SK-N-SH (cell line): ENCODE data around the gene RPS5. TPM values are rescaled to one million over a fixed set of nuclear protein-coding genes. Genes with fewer than 3 reads are reported as not detected.

Source experiments
- CTCF ChIA-PET: fragments of 300-600, 350-600 bp; formaldehyde crosslinking; extraction: SDS; loops from one replicate; lab custom pipeline; 2021; lab: Yijun Ruan, JAX
- POLR2A ChIA-PET: fragments of 350-600 bp; sonication (Branson Sonifier 250); formaldehyde crosslinking; extraction: SDS; loops from one replicate; lab custom pipeline; 2020; ENCODE audit warnings: antibody characterized with exemption, inconsistent platforms; lab: Yijun Ruan, JAX
- DNase-seq: peaks from one replicate; pipeline ENCODE4 v3.0.0; 2012
- H2AFZ ChIP-seq: fragments of 200-600 bp; sonication (generic); 2 replicates; pipeline ENCODE4 v1.8.1; 2016; ENCODE audit warnings: antibody characterized with exemption, mild to moderate bottlenecking, low read depth
- H3F3A ChIP-seq: fragments of 200-600 bp; sonication (generic); replicated peaks from 2 replicates; pipeline ENCODE3; 2016; ENCODE audit warnings: antibody characterized with exemption, mild to moderate bottlenecking; ENCODE audit not compliant: insufficient read depth
- H3K27ac ChIP-seq, 2 experiments: fragments of 200-500 bp in 1 of 2; fragments of 200-600 bp in 1 of 2; sonication (Bioruptor generic) in 1 of 2; sonication (generic), shearing (Covaris generic) in 1 of 2; 2 replicates each; pipeline versions ENCODE4 v1.5.1 to v1.6.1; 2014 to 2016; ENCODE audit warnings: low read depth in 2 of 2, inconsistent platforms in 1 of 2, low read length in 1 of 2, mild to moderate bottlenecking in 1 of 2, mixed read lengths in 1 of 2
- H3K27me3 ChIP-seq: fragments of 200-600 bp; sonication (generic), shearing (Covaris generic); 2 replicates; pipeline ENCODE4 v1.6.1; 2016; ENCODE audit warnings: mixed run types; ENCODE audit not compliant: insufficient read depth
- H3K36me3 ChIP-seq, 2 experiments: fragments of 200-500 bp in 1 of 2; fragments of 200-600 bp in 1 of 2; sonication (Bioruptor generic) in 1 of 2; sonication (generic) in 1 of 2; replicated peaks in 1 of 2; 2 replicates each; pipeline versions ENCODE3 to v1.5.1; 2014 to 2016; ENCODE audit warnings: low read length in 1 of 2, mild to moderate bottlenecking in 1 of 2; ENCODE audit not compliant: insufficient read depth in 2 of 2, control insufficient read depth in 1 of 2
- H3K4me1 ChIP-seq, 2 experiments: fragments of 200-500 bp in 1 of 2; fragments of 200-600 bp in 1 of 2; sonication (Bioruptor generic) in 1 of 2; sonication (generic), shearing (Covaris generic) in 1 of 2; 2 replicates each; pipeline versions ENCODE4 v1.5.1 to v1.6.1; 2014 to 2016; ENCODE audit warnings: low read depth in 1 of 2, low read length in 1 of 2, mixed run types in 1 of 2; ENCODE audit not compliant: insufficient read depth in 2 of 2, control insufficient read depth in 1 of 2
- H3K4me2 ChIP-seq: fragments of 200-600 bp; sonication (generic), shearing (Covaris generic); 2 replicates; pipeline ENCODE4 v1.6.1; 2017; ENCODE audit warnings: mixed run types
- H3K4me3 ChIP-seq, 2 experiments: fragments of 200-500 bp in 1 of 2; fragments of 200-600 bp in 1 of 2; sonication (Bioruptor generic) in 1 of 2; sonication (generic), shearing (Covaris generic) in 1 of 2; 2 replicates each; pipeline versions ENCODE4 v1.5.1 to v1.8.1; 2014 to 2016; ENCODE audit warnings: low read depth in 2 of 2, inconsistent platforms in 1 of 2, low read length in 1 of 2, mild to moderate bottlenecking in 1 of 2, mixed read lengths in 1 of 2, moderate library complexity in 1 of 2
- H3K79me2 ChIP-seq: fragments of 200-600 bp; sonication (generic); 2 replicates; pipeline ENCODE4 v1.8.1; 2017; ENCODE audit warnings: mild to moderate bottlenecking; ENCODE audit not compliant: insufficient read depth
- H3K9ac ChIP-seq: fragments of 200-600 bp; sonication (generic); 2 replicates; pipeline ENCODE4 v1.6.1; 2017; ENCODE audit warnings: mixed run types
- H3K9me2 ChIP-seq: fragments of 200-600 bp; sonication (generic); 2 replicates; pipeline ENCODE4 v1.6.1; 2017; ENCODE audit warnings: mixed run types
- H3K9me3 ChIP-seq: fragments of 200-600 bp; sonication (generic); 2 replicates; pipeline ENCODE4 v1.6.1; 2017; ENCODE audit warnings: mixed run types, mild to moderate bottlenecking, moderate library complexity
- H4K20me1 ChIP-seq: fragments of 200-600 bp; sonication (generic); 2 replicates; pipeline ENCODE4 v1.6.1; 2017; ENCODE audit warnings: mild to moderate bottlenecking, mixed run types; ENCODE audit not compliant: insufficient read depth
- ELF1 ChIP-seq: IDR thresholded peaks from 2 replicates; pipeline ENCODE4 v1.4.0; 2012
- EP300 ChIP-seq, 2 experiments: IDR thresholded peaks; 2 replicates each; pipeline versions ENCODE4 v1.4.0 to v1.6.1; 2012; ENCODE audit warnings: borderline replicate concordance in 1 of 2, low read depth in 1 of 2, low read length in 1 of 2
- EZH2phosphoT487 ChIP-seq: fragments of 200-600 bp; sonication (generic); IDR thresholded peaks from 2 replicates; pipeline ENCODE4 v1.6.1; 2017; ENCODE audit warnings: low read depth, mixed run types, mild to moderate bottlenecking, antibody characterized with exemption, moderate library complexity, borderline replicate concordance
- FOXJ3 ChIP-seq: sonication (generic); formaldehyde crosslinking; IDR thresholded peaks from 2 replicates; pipeline ENCODE4 v1.5.1; 2020; ENCODE audit warnings: mild to moderate bottlenecking, missing genetic modification reagents
- FOXM1 ChIP-seq: IDR thresholded peaks from 2 replicates; pipeline ENCODE4 v1.4.0; 2012; ENCODE audit warnings: low read depth, mild to moderate bottlenecking
- JUND ChIP-seq: IDR thresholded peaks from 2 replicates; pipeline ENCODE4 v1.4.0; 2012
- MEF2A ChIP-seq: IDR thresholded peaks from 2 replicates; pipeline ENCODE4 v1.4.0; 2012; ENCODE audit warnings: low read depth, borderline replicate concordance
- NFIC ChIP-seq: IDR thresholded peaks from 2 replicates; pipeline ENCODE4 v1.4.0; 2012; ENCODE audit warnings: borderline replicate concordance
- PBX3 ChIP-seq: IDR thresholded peaks from 2 replicates; pipeline ENCODE4; 2012
- REST ChIP-seq: IDR thresholded peaks from 2 replicates; pipeline ENCODE4 v1.6.1; 2012; ENCODE audit warnings: mild to moderate bottlenecking, low read depth, low read length, moderate library complexity
- SIN3A ChIP-seq: IDR thresholded peaks from 2 replicates; pipeline ENCODE4 v1.6.1; 2012; ENCODE audit warnings: low read depth, mild to moderate bottlenecking, low read length, moderate library complexity, borderline replicate concordance
- SMC3 ChIP-seq: IDR thresholded peaks from 2 replicates; pipeline ENCODE4 v1.6.1; 2012; ENCODE audit warnings: low read depth, low read length, improper control_type of control experiment
- TAF1 ChIP-seq: IDR thresholded peaks from 2 replicates; pipeline ENCODE4 v1.6.1; 2012; ENCODE audit warnings: low read depth, mild to moderate bottlenecking, low read length, moderate library complexity, borderline replicate concordance
- WGBS: methylation state at CpG from one replicate; pipeline ENCODE4 v1.1.6; 2017; ENCODE audit warnings: low lambda C conversion rate; 5-methylcytosine and 5-hydroxymethylcytosine counted together
- polyA plus RNA-seq, 3 experiments: library from polyadenylated mRNA; depleted of rRNA; stranded (reverse); fragments of >200 nt; gene quantifications; 2 replicates each; pipeline ENCODE4 v1.2.3, GENCODE V29; 2012
- TF ChIP-seq, protein P1 (sequence below): fragments of 150-350 bp; IDR thresholded peaks from 2 replicates; pipeline ENCODE4 v1.6.1; 2017; ENCODE audit warnings: antibody characterized with exemption, low read length, low read depth, borderline replicate concordance
- TF ChIP-seq, protein P2 (sequence below): IDR thresholded peaks from 2 replicates; pipeline ENCODE4 v1.4.0; 2012; ENCODE audit warnings: low read depth, borderline replicate concordance

Gene RPS5
- polyA plus RNA-seq, 1 of the 3 experiments (the other 2 are of a cell fraction): 4,334 TPM

DNA sequence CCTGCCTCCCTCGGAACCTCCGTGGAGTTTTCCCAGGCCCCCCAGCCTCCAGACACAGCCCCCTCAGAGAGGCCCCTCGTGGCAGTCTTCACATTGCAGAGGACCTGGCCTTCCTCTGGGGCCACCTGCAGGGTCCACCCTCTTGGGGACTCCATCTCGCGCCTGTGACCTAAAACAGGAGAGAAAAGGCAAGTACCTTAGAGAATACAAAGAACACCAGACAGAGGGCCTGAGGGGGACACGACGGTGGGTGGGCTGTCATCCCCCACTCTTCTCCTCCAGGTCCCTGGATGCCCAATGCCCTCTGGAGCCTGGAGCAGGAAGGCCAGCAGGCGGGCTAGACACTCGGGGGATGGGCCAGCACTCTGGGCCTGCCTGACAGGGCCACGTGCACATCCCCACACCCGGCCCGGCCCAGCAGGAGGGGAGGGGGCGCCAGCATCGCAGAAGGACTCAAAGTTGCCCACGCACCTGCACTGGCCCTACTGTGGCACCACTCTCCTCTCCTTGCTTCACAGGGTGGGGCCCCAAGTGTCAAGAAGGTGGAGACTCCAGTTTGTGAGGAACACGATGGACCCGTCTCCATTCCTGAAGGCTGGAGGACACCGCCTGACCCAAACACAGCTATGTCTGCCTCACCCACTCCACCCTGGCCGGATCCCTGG lies 29.5 kb upstream of the RPS5 start:
- H3K9me2 ChIP-seq: no peaks in the 10 kb centered on the region
- H3K4me2 ChIP-seq: no peak overlapping the region
- no peak overlapping the region for H3K4me3 ChIP-seq
- POLR2A ChIA-PET: interaction anchor here (1.5 kb wide), 1 partner anchor 10 kb away, joined by 4 read pairs; no protein-coding TSS in a partner anchor
- H3K9me3 ChIP-seq: no peaks in the 10 kb centered on the region
- H2AFZ ChIP-seq: no peak overlapping the region
- no peaks in the 10 kb centered on the region for H3K27me3 ChIP-seq
- H4K20me1 ChIP-seq: no peaks in the 10 kb centered on the region
- TF ChIP-seq ELF1 (no peak), EP300 (IDR thresholded peaks at IDR 0.05; ENCODE audit: borderline replicate concordance in 1 of 2, low read depth in 1 of 2, low read length in 1 of 2) (no peak), SMC3 (no peak), PBX3 (no peak), TAF1 (no peak), SIN3A (no peak), FOXJ3 (CRISPR knock-in tag) (no peak), JUND (no peak), MEF2A (no peak), FOXM1 (no peak), REST (no peak), NFIC (no peak), EZH2phosphoT487 (no peak)
- TF ChIP-seq, protein P1, sequence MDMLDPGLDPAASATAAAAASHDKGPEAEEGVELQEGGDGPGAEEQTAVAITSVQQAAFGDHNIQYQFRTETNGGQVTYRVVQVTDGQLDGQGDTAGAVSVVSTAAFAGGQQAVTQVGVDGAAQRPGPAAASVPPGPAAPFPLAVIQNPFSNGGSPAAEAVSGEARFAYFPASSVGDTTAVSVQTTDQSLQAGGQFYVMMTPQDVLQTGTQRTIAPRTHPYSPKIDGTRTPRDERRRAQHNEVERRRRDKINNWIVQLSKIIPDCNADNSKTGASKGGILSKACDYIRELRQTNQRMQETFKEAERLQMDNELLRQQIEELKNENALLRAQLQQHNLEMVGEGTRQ: no peak
- TF ChIP-seq, protein P2, sequence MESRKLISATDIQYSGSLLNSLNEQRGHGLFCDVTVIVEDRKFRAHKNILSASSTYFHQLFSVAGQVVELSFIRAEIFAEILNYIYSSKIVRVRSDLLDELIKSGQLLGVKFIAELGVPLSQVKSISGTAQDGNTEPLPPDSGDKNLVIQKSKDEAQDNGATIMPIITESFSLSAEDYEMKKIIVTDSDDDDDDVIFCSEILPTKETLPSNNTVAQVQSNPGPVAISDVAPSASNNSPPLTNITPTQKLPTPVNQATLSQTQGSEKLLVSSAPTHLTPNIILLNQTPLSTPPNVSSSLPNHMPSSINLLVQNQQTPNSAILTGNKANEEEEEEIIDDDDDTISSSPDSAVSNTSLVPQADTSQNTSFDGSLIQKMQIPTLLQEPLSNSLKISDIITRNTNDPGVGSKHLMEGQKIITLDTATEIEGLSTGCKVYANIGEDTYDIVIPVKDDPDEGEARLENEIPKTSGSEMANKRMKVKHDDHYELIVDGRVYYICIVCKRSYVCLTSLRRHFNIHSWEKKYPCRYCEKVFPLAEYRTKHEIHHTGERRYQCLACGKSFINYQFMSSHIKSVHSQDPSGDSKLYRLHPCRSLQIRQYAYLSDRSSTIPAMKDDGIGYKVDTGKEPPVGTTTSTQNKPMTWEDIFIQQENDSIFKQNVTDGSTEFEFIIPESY: no peak
- CTCF ChIA-PET: no interaction called here
- H3K79me2 ChIP-seq: no peaks in the 10 kb centered on the region
- peaks cover 17% of the 10 kb centered on the region for H3F3A ChIP-seq
- H3K36me3 ChIP-seq: no peaks in the 10 kb centered on the region
- peaks cover 0 to 8% of the 10 kb centered on the region in 2 experiments; a peak in 2 of 4 replicates for H3K4me1 ChIP-seq
- no peak overlapping the region for H3K27ac ChIP-seq
- WGBS: 82% methylated on average over 11 of the region's 19 CpGs
- DNase-seq: no peak
- no peak overlapping the region for H3K9ac ChIP-seq
